NB4 (cell line): Measurements from ENCODE around the gene RNF214.

Experiments used
- POLR2A ChIP-seq: IDR thresholded peaks from 2 replicates; pipeline ENCODE4 v1.6.1; 2011; ENCODE audit warnings: mild to moderate bottlenecking; ENCODE audit not compliant: insufficient read length; ENCODE audit errors: extremely low read depth
- TF ChIP-seq, protein P1 (sequence below): IDR thresholded peaks from one replicate; pipeline ENCODE4 v1.5.1; 2012; ENCODE audit warnings: low read depth, low read length

DNA sequence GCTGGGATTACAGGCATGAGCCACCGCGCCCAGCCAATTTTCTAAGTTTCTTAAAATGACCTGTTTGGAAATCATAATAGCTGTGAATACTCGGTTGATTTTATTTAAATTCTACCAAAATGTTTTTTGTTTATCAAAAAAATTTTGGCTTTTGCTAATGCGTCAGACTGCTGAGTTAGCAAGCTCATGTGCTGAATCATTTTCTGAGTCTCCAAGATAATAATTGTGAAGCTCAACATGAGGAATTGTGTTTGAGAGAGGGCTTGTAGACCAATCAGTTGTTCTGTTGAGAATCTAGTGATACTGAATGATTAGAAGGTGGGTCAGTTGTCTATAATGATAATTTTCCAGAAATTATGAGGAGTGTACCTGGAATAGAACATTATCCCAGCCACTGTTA is 15.9 kb downstream of the RNF214 start:
- TF ChIP-seq, protein P1, sequence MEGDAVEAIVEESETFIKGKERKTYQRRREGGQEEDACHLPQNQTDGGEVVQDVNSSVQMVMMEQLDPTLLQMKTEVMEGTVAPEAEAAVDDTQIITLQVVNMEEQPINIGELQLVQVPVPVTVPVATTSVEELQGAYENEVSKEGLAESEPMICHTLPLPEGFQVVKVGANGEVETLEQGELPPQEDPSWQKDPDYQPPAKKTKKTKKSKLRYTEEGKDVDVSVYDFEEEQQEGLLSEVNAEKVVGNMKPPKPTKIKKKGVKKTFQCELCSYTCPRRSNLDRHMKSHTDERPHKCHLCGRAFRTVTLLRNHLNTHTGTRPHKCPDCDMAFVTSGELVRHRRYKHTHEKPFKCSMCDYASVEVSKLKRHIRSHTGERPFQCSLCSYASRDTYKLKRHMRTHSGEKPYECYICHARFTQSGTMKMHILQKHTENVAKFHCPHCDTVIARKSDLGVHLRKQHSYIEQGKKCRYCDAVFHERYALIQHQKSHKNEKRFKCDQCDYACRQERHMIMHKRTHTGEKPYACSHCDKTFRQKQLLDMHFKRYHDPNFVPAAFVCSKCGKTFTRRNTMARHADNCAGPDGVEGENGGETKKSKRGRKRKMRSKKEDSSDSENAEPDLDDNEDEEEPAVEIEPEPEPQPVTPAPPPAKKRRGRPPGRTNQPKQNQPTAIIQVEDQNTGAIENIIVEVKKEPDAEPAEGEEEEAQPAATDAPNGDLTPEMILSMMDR = no peak
- no peak for TF ChIP-seq POLR2A
